BE2C (cell line): ENCODE results near the gene PAQR8.
A peak's percentile ranks its signal among the peaks of the same experiment; 100 is the strongest.

Source experiments
- DNase-seq: peaks from one replicate; pipeline ENCODE4 v3.0.0-alpha.2; 2020
- H3K27me3 ChIP-seq: fragments of 250-450 bp; sonication (Bioruptor Pico); 2 replicates; pipeline ENCODE4 v1.5.1; 2020; ENCODE audit warnings: mild to moderate bottlenecking
- H3K36me3 ChIP-seq: fragments of 250-450 bp; sonication (Bioruptor Pico); 2 replicates; pipeline ENCODE4 v1.5.1; 2020; ENCODE audit warnings: mild to moderate bottlenecking
- H3K4me1 ChIP-seq: fragments of 250-450 bp; sonication (Bioruptor Pico); 2 replicates; pipeline ENCODE4 v1.5.1; 2020
- H3K4me3 ChIP-seq: 2 replicates; pipeline ENCODE4 v1.5.1; 2011; ENCODE audit warnings: low read depth, low read length
- H3K9me3 ChIP-seq: fragments of 250-450 bp; sonication (Bioruptor Pico); 2 replicates; pipeline ENCODE4 v1.5.1; 2020
- TF ChIP-seq, protein P1 (sequence below): IDR thresholded peaks from 2 replicates; pipeline ENCODE4 v1.5.1; 2012; ENCODE audit warnings: mild to moderate bottlenecking, low read depth, low read length

Gene PAQR8

DNA sequence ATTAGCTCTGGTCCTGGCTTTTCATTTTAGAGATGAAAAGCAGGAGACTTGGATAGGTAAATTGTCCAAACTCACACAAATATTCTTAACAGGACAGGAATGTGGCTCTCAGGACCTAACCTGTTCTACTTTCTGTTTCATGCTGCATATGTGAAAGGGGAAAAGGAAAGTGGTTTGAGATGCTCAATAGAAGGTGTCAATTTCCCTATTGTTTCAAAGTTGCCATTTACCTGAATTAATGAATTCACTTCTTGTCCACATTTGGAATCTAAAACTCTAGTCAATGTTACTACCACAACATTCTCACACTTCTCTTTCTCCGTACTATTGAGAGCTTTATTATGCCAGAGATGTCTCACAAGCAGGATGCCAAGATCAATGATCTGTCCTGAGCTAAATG, 53.4 kb downstream of the PAQR8 start:
- Histone ChIP-seq H3K36me3 (no peaks in the 10 kb centered on the region), H3K27me3 (no peaks in the 10 kb centered on the region), H3K4me1 (peaks cover 27% of the 10 kb centered on the region), H3K4me3 (no peak overlapping the region), H3K9me3 (no peaks in the 10 kb centered on the region)
- TF ChIP-seq, protein P1, sequence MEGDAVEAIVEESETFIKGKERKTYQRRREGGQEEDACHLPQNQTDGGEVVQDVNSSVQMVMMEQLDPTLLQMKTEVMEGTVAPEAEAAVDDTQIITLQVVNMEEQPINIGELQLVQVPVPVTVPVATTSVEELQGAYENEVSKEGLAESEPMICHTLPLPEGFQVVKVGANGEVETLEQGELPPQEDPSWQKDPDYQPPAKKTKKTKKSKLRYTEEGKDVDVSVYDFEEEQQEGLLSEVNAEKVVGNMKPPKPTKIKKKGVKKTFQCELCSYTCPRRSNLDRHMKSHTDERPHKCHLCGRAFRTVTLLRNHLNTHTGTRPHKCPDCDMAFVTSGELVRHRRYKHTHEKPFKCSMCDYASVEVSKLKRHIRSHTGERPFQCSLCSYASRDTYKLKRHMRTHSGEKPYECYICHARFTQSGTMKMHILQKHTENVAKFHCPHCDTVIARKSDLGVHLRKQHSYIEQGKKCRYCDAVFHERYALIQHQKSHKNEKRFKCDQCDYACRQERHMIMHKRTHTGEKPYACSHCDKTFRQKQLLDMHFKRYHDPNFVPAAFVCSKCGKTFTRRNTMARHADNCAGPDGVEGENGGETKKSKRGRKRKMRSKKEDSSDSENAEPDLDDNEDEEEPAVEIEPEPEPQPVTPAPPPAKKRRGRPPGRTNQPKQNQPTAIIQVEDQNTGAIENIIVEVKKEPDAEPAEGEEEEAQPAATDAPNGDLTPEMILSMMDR: no peak
- no peak for DNase-seq

DNA sequence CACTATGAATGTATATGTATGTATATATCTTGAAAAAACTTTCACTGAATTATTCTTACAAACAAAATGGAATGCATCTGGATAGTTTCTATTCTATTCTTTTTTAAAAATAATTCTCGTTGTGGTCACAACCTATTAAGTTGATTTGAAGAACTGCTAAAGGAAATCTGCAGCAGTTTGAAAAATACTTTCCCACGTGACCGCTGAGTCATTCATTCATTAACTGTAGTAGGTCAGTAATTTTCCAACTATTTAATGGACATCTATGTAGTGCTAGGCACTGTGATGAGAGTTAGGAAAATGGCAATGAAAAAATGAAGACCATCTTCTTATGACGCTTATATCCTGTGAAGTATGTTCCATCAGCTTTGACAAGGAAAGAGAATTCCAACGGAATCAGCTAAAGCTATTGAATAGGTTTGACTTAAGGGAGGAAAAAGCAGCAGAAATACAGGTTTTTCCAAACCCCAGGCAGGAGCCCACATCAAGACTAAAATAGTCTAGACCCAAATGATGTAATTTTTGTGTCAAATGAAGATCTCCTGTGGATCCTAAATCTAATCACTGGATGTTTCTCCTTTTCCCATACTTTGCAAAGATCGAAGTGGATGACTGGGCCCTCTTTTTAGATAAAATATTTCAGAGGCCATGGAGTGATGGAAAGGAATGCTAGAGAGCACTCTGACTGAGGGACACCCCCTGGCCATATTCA, 54.1 kb downstream of the PAQR8 start:
- no peak for DNase-seq
- H3K36me3 ChIP-seq: no peaks in the 10 kb centered on the region

DNA sequence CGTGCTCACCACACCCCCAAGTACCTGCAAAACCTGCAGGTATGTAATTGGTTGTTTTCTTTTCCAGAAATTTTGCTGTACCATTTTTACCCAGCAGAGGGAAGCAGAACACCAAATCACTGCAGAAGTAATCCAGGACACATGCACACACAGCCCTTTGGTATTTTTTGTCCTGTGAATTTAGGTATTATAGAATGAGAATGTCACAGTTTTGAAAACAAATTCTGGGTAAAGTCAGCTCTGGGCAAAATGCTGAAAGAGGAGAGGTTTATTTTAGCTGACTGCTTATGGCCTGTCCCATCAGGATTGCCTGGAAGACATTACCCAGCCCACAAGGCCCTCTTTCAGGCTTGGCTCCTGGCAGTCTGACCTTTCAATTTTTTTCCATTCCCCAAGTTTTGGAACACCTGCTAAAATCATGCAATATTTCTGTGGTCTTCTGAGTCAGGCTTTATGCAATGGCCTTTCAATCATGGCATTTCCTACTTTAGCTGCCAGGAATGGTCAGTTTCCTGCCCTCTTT, 54.7 kb downstream of the PAQR8 start:
- Histone ChIP-seq H3K4me1 (peaks cover 27% of the 10 kb centered on the region), H3K9me3 (no peaks in the 10 kb centered on the region), H3K27me3 (no peaks in the 10 kb centered on the region), H3K36me3 (no peaks in the 10 kb centered on the region), H3K4me3 (no peak overlapping the region)
- peak; percentile 36 for DNase-seq
- TF ChIP-seq, protein P1: peak; percentile 87

More for the DNA sequence above, 54.1 kb downstream of the PAQR8 start:
- Histone ChIP-seq H3K4me3 (no peak overlapping the region), H3K4me1 (peaks cover 27% of the 10 kb centered on the region), H3K9me3 (no peaks in the 10 kb centered on the region), H3K27me3 (no peaks in the 10 kb centered on the region)
- TF ChIP-seq, protein P1: no peak

DNA sequence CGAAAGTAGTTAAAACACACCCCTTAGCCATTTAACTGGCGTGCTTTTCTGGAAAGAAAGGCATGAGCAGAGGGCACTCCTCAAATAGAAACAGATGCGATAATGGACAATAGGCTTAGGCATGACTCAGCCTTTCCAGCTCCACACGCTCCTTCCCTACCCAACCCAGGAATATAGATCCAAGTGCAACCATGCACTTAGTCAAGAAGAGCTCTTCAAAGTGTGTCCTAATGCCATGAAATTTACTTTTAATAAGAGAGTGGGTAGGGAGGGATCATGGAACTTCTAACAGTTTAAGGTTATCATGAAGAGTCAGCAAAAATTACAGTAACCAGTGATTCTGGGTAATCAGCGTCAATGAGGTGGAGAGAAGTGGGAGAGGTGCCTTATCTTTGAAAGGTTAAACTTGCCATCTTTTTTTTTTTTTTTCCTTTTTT, 55.7 kb downstream of the PAQR8 start:
- no peaks in the 10 kb centered on the region for H3K27me3 ChIP-seq
- H3K4me3 ChIP-seq: no peak overlapping the region
- peak; percentile 36 for DNase-seq
- no peaks in the 10 kb centered on the region for H3K36me3 ChIP-seq
- TF ChIP-seq, protein P1: no peak
- H3K9me3 ChIP-seq: no peaks in the 10 kb centered on the region
- H3K4me1 ChIP-seq: peaks cover 27% of the 10 kb centered on the region

DNA sequence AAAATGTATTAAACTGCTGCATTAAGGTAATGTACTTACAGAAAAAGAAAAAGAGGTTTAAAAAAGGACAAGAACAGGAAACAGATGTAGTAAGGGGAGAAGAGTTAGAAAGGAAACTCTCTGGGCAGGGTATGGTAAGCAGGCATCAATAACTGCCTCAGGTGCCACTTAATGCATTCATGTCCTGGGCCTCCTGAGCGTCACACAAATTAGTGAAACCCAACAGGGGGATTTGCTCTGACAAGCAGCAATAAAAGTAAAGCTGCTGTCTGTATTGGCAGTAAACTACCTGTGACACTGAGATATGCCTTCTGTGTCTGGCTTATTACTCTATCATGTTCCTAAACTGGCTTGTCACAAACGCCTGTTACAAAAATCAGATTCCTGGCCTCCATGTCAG, 56.7 kb downstream of the PAQR8 start:
- Histone ChIP-seq H3K9me3 (no peaks in the 10 kb centered on the region), H3K4me1 (peaks cover 25% of the 10 kb centered on the region), H3K4me3 (no peak overlapping the region), H3K36me3 (no peaks in the 10 kb centered on the region), H3K27me3 (no peaks in the 10 kb centered on the region)
- no peak for DNase-seq
- TF ChIP-seq, protein P1: no peak
